Left ventricle myocardium inferior (tissue), 1 donor: ENCODE data around the gene CCNA1. TPM values are rescaled to one million over a fixed set of nuclear protein-coding genes. Genes with fewer than 3 reads are reported as not detected.

Experiments
- DNase-seq: peaks from one replicate; pipeline ENCODE4 v3.0.0-alpha.2; 2020
- H3K27ac ChIP-seq: fragments of 200-600 bp; replicated peaks from 2 replicates; pipeline ENCODE4 v1.8.0; 2021
- H3K27me3 ChIP-seq: fragments of 200-600 bp; 2 replicates; pipeline ENCODE4 v1.8.0; 2021; ENCODE audit warnings: low read depth
- H3K36me3 ChIP-seq: fragments of 200-600 bp; 2 replicates; pipeline ENCODE4 v1.8.0; 2021
- H3K4me1 ChIP-seq: fragments of 200-600 bp; 2 replicates; pipeline ENCODE4 v1.8.0; 2021
- H3K4me3 ChIP-seq: fragments of 200-600 bp; 2 replicates; pipeline ENCODE4 v1.8.0; 2021; ENCODE audit warnings: mild to moderate bottlenecking, moderate library complexity
- H3K9me3 ChIP-seq: fragments of 200-600 bp; replicated peaks from 2 replicates; pipeline ENCODE4 v1.8.0; 2021
- intact Hi-C: fragments of 100-400 bp; cut with micrococcal nuclease; formaldehyde crosslinking; loops from one replicate; pipeline ENCODE4 v1.11.0; 2022
- total RNA-seq: library from RNA; stranded (reverse); fragmentation: NEBNext Ultra II Directional; extraction: Animal tissue kit (Norgen Biotek cat#: 25700); gene quantifications from one replicate; pipeline ENCODE4 v1.2.1, GENCODE V29; 2021
- TF ChIP-seq, protein P1 (sequence below): fragments of 200-600 bp; IDR thresholded peaks from 2 replicates; pipeline ENCODE4 v1.8.0; 2021; ENCODE audit warnings: antibody characterized with exemption, mild to moderate bottlenecking, borderline replicate concordance
- donor health status: DM: no; HTN: yes; CAD: no; lungs with severe emphysema.

The CCNA1 gene
- total RNA-seq, 1 donor from 2014 or later, result not detected

DNA sequence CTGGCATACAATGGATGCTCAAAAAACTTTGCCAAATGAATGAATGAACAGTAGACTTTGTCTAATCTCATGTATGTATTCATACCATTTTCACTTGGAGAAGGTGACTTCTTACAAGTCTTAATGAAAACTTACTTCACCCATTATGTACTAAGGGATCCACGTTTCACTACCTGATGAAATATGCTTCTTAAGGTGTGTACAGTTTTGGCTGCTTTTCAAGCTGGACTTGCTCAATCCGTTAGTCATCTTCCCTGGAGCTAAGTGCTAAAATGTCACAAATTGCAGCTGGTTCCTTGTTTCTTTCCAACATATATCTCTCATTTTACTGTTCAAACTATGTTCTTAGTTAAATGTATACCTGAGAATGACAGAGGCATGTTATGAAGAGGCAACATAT lies 4.2 kb upstream of the CCNA1 start:
- H3K36me3 ChIP-seq, result no peaks in the 10 kb centered on the region
- no peak overlapping the region for H3K27ac ChIP-seq
- TF ChIP-seq, protein P1, sequence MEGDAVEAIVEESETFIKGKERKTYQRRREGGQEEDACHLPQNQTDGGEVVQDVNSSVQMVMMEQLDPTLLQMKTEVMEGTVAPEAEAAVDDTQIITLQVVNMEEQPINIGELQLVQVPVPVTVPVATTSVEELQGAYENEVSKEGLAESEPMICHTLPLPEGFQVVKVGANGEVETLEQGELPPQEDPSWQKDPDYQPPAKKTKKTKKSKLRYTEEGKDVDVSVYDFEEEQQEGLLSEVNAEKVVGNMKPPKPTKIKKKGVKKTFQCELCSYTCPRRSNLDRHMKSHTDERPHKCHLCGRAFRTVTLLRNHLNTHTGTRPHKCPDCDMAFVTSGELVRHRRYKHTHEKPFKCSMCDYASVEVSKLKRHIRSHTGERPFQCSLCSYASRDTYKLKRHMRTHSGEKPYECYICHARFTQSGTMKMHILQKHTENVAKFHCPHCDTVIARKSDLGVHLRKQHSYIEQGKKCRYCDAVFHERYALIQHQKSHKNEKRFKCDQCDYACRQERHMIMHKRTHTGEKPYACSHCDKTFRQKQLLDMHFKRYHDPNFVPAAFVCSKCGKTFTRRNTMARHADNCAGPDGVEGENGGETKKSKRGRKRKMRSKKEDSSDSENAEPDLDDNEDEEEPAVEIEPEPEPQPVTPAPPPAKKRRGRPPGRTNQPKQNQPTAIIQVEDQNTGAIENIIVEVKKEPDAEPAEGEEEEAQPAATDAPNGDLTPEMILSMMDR, result no peak
- peaks cover 30% of the 10 kb centered on the region for H3K4me1 ChIP-seq
- H3K4me3 ChIP-seq, result no peak overlapping the region
- H3K27me3 ChIP-seq, result peaks cover 99% of the 10 kb centered on the region
- peaks cover 20% of the 10 kb centered on the region for H3K9me3 ChIP-seq
- DNase-seq, result no peak
- intact Hi-C loops, result no loop called here

DNA sequence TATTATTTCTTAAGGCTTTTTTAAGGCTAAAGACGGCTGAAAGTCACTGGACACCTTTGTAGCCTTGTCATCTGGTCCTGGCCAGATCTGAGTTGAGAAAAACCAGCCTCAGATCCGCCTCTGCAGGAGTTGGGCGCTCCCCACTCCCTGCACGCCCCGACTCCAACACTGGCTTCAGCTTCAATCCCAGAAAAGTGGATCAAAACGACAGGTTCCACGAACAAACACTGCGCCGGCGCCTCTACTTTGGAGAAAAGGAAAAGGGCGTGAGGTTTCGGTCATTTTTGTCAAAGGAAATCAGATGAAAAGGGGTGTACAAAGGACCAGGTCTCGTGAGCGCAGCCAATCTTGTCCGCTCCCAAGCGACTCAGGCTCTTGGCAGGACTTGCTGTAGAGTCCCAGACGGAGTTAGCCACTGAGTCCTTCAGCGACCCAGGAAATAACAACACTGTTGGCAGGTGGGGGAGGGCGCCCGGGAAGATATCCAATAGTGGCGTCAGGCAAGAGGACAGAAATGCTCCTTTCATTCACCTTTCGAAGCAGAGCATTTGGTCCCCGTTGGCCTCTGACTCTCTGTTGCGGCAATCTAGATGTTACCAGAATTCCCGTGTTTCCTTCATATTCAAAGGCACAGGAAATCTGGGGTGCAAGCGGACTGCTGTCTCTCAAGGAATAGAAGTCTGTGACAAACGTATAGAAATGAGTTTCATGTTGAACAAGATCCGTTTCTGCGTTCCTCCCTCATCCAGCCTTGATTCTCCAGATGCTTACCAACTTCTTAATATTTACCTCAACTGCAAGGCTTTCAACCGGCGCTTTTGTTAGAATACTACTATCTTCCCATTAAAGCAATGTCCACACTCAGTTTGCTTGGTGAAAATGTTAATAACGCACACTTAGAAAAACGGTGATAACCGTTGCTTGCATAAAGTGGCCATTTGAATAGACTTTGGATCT lies 1.8 kb upstream of the CCNA1 start:
- peaks cover 88% of the 10 kb centered on the region for H3K27me3 ChIP-seq
- peaks cover 11% of the 10 kb centered on the region for H3K9me3 ChIP-seq
- DNase-seq, result peak; percentile 14
- intact Hi-C loops, result no loop called here
- TF ChIP-seq, protein P1, result no peak
- peak overlapping the region; percentile 67 for H3K4me3 ChIP-seq
- H3K27ac ChIP-seq, result no peak overlapping the region
- H3K4me1 ChIP-seq, result peaks cover 30% of the 10 kb centered on the region
- H3K36me3 ChIP-seq, result no peaks in the 10 kb centered on the region

DNA sequence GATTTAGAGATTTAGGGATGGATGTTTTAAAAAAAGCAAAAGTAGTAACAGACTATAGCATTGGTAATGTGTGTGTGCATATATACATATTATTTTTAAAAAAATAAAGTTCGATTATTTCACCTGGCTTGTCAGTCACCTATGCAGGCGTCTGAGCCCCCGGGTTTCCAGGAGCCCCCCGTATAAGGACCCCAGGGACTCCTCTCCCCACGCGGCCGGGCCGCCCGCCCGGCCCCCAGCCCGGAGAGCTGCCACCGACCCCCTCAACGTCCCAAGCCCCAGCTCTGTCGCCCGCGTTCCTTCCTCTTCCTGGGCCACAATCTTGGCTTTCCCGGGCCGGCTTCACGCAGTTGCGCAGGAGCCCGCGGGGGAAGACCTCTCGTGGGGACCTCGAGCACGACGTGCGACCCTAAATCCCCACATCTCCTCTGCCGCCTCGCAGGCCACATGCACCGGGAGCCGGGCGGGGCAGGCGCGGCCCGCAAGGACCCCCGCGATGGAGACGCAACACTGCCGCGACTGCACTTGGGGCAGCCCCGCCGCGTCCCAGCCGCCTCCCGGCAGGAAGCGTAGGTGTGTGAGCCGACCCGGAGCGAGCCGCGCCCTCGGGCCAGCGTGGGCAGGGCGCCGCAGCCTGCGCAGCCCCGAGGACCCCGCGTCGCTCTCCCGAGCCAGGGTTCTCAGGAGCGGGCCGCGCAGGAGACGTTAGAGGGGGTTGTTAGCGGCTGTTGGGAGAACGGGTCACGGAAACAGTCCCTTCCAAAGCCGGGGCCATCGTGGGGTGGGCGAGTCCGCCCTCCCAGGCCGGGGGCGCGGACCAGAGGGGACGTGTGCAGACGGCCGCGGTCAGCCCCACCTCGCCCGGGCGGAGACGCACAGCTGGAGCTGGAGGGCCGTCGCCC lies 840 bp upstream of the CCNA1 start:
- Histone ChIP-seq H3K36me3 (no peaks in the 10 kb centered on the region), H3K27ac (no peak overlapping the region), H3K9me3 (peaks cover 2% of the 10 kb centered on the region), H3K4me3 (peak overlapping the region; percentile 67), H3K27me3 (peaks cover 78% of the 10 kb centered on the region), H3K4me1 (peaks cover 30% of the 10 kb centered on the region)
- intact Hi-C loops, result no loop called here
- DNase-seq, result no peak
- TF ChIP-seq, protein P1, result no peak

DNA sequence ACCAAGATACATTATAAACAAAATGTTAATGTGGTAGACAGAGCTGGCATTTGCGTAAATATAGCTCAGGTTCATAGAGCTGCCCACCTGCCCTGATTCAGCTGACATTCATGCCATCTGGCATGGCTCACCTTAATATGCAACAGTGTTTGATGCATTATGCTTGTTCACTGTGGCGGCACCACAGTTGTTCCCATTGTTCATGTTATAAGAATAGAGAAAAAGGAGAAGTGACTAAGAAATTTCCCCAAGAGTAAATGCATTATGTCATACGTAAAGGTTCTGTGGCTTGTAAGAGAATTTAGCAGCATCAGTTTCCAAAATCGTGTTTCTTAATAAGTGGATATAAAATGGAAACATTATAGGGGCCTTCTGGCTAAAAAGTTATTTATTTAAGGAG lies 4.5 kb downstream of the CCNA1 start:
- DNase-seq, result no peak
- Histone ChIP-seq H3K4me1 (peaks cover 11% of the 10 kb centered on the region), H3K4me3 (no peak overlapping the region), H3K9me3 (no peaks in the 10 kb centered on the region), H3K27me3 (peaks cover 30% of the 10 kb centered on the region), H3K27ac (no peak overlapping the region), H3K36me3 (no peaks in the 10 kb centered on the region)
- TF ChIP-seq, protein P1, result no peak
- intact Hi-C loops, result no loop called here
